ENCODE measurements around the gene ZC3H8. TPM values are rescaled to one million over a fixed set of nuclear protein-coding genes. Genes with fewer than 3 reads are reported as not detected.
"Not testable (repeated sequence)": the region's sequence is repeated elsewhere in the genome, so short reads cannot be mapped to it uniquely, and the experiment has no call there.

The ZC3H8 gene
- 10 to 100 TPM; 15.5 to 18.7 TPM for total RNA-seq

GRCh38 chr2:112254466-112255240 is at the start of gene ZC3H8:
TSS of gene ZC3H8 (minus strand) at chr2:112255042. CDS start at chr2:112254981, 61 bp downstream.
- no peaks in the 10 kb centered on the region for H3K27me3 Mint-ChIP-seq (ENCODE audit: low read depth)
- H3K4me1 Mint-ChIP-seq (ENCODE audit: low read depth) = peaks cover 10% of the 10 kb centered on the region
- peak; percentile 97 for DNase-seq
- intact Hi-C loops (cut with micrococcal nuclease) = loop anchor here (1.0 to 10.0 kb wide), 9 partner anchors 9 to 370 kb away; partner anchors contain the start of genes ANAPC1, FBLN7, POLR1B and TMEM87B
- H3K9me3 Mint-ChIP-seq = no peaks in the 10 kb centered on the region
- peak within 1 kb of the TSS; percentile 92 for H3K27ac Mint-ChIP-seq
- H3K4me3 Mint-ChIP-seq = peak within 1 kb of the TSS; percentile 83
- CTCF ChIA-PET = interaction anchor here (0.5 to 1.4 kb wide), 4 partner anchors 15 to 371 kb away, joined by 3 to 6 read pairs (median 4); no protein-coding TSS in a partner anchor
- peaks cover 6% of the 10 kb centered on the region for H3K36me3 Mint-ChIP-seq (ENCODE audit: low read depth)

GRCh38 chr2:112304298-112304941 is 49.6 kb upstream of the ZC3H8 start:
- Mint-ChIP-seq H3K36me3 (ENCODE audit: low read depth) (peaks cover 10% of the 10 kb centered on the region), H3K4me1 (ENCODE audit: low read depth) (peaks cover 7% of the 10 kb centered on the region), H3K9me3 (no peaks in the 10 kb centered on the region), H3K27ac (no peak overlapping the region), H3K27me3 (ENCODE audit: low read depth) (no peaks in the 10 kb centered on the region), H3K4me3 (no peak overlapping the region)
- intact Hi-C loops (cut with micrococcal nuclease) = no loop called here
- CTCF ChIA-PET = no interaction called here
- DNase-seq = no peak

- peaks cover 8% of the 10 kb centered on the region for H3K4me1 Mint-ChIP-seq (ENCODE audit: low read depth)
- H3K36me3 Mint-ChIP-seq (ENCODE audit: low read depth) = peaks cover 10% of the 10 kb centered on the region
- no peaks in the 10 kb centered on the region for H3K9me3 Mint-ChIP-seq
- intact Hi-C loops (cut with micrococcal nuclease) = no loop called here
- no peaks in the 10 kb centered on the region for H3K27me3 Mint-ChIP-seq (ENCODE audit: low read depth)
- no peak overlapping the region for H3K27ac Mint-ChIP-seq
- no peak overlapping the region for H3K4me3 Mint-ChIP-seq
- no peak for DNase-seq
- CTCF ChIA-PET = no interaction called here
Observed at GRCh38 chr2:112301973-112302372, 47.1 kb upstream of the ZC3H8 start.

- no peak overlapping the region for H3K27ac Mint-ChIP-seq
- no peaks in the 10 kb centered on the region for H3K27me3 Mint-ChIP-seq (ENCODE audit: low read depth)
- intact Hi-C loops (cut with micrococcal nuclease) = no loop called here
- H3K4me1 Mint-ChIP-seq (ENCODE audit: low read depth) = peaks cover 14% of the 10 kb centered on the region
- CTCF ChIA-PET = no interaction called here
- no peak overlapping the region for H3K4me3 Mint-ChIP-seq
- H3K9me3 Mint-ChIP-seq = no peaks in the 10 kb centered on the region
- DNase-seq = no peak
- peaks cover 10% of the 10 kb centered on the region for H3K36me3 Mint-ChIP-seq (ENCODE audit: low read depth)
Observed at GRCh38 chr2:112301171-112301584, 46.3 kb upstream of the ZC3H8 start.

GRCh38 chr2:112296407-112296806 is 41.6 kb upstream of the ZC3H8 start:
- Mint-ChIP-seq H3K9me3 (no peaks in the 10 kb centered on the region), H3K36me3 (ENCODE audit: low read depth) (peaks cover 7% of the 10 kb centered on the region), H3K4me3 (no peak overlapping the region), H3K27ac (no peak overlapping the region), H3K27me3 (ENCODE audit: low read depth) (no peaks in the 10 kb centered on the region), H3K4me1 (ENCODE audit: low read depth) (peaks cover 11% of the 10 kb centered on the region)
- intact Hi-C loops (cut with micrococcal nuclease) = no loop called here
- no peak for DNase-seq
- CTCF ChIA-PET = no interaction called here

- H3K27me3 Mint-ChIP-seq (ENCODE audit: low read depth) = no peaks in the 10 kb centered on the region
- DNase-seq = no peak
- CTCF ChIA-PET = no interaction called here
- H3K36me3 Mint-ChIP-seq (ENCODE audit: low read depth) = peaks cover 4% of the 10 kb centered on the region
- no peak overlapping the region for H3K4me3 Mint-ChIP-seq
- no peaks in the 10 kb centered on the region for H3K9me3 Mint-ChIP-seq
- peaks cover 11% of the 10 kb centered on the region for H3K4me1 Mint-ChIP-seq (ENCODE audit: low read depth)
- no peak overlapping the region for H3K27ac Mint-ChIP-seq
- intact Hi-C loops (cut with micrococcal nuclease) = no loop called here
Observed at GRCh38 chr2:112295407-112296078, 40.7 kb upstream of the ZC3H8 start.

- H3K4me3 Mint-ChIP-seq = no peak overlapping the region
- peak overlapping the region; percentile 29 for H3K27ac Mint-ChIP-seq
- H3K4me1 Mint-ChIP-seq (ENCODE audit: low read depth) = peaks cover 11% of the 10 kb centered on the region
- no peaks in the 10 kb centered on the region for H3K9me3 Mint-ChIP-seq
- CTCF ChIA-PET = no interaction called here
- DNase-seq = no peak
- H3K36me3 Mint-ChIP-seq (ENCODE audit: low read depth) = peaks cover 1% of the 10 kb centered on the region
- intact Hi-C loops (cut with micrococcal nuclease) = no loop called here
- no peaks in the 10 kb centered on the region for H3K27me3 Mint-ChIP-seq (ENCODE audit: low read depth)
Observed at GRCh38 chr2:112293636-112294401, 39.0 kb upstream of the ZC3H8 start.

- intact Hi-C loops (cut with micrococcal nuclease) = no loop called here
- no peak overlapping the region for H3K27ac Mint-ChIP-seq
- CTCF ChIA-PET = interaction anchor here (0.7 kb wide), 1 partner anchor 66 kb away, joined by 4 read pairs; no protein-coding TSS in a partner anchor
- no peak overlapping the region for H3K4me3 Mint-ChIP-seq
- H3K36me3 Mint-ChIP-seq (ENCODE audit: low read depth) = peaks cover 1% of the 10 kb centered on the region
- no peaks in the 10 kb centered on the region for H3K27me3 Mint-ChIP-seq (ENCODE audit: low read depth)
- H3K4me1 Mint-ChIP-seq (ENCODE audit: low read depth) = peaks cover 6% of the 10 kb centered on the region
- DNase-seq = no peak
- no peaks in the 10 kb centered on the region for H3K9me3 Mint-ChIP-seq
Observed at GRCh38 chr2:112290648-112291047, 35.8 kb upstream of the ZC3H8 start.

- DNase-seq = no peak
- Mint-ChIP-seq H3K9me3 (no peaks in the 10 kb centered on the region), H3K4me1 (ENCODE audit: low read depth) (peaks cover 4% of the 10 kb centered on the region), H3K36me3 (ENCODE audit: low read depth) (peaks cover 1% of the 10 kb centered on the region), H3K27me3 (ENCODE audit: low read depth) (no peaks in the 10 kb centered on the region), H3K27ac (no peak overlapping the region), H3K4me3 (no peak overlapping the region)
- intact Hi-C loops (cut with micrococcal nuclease) = no loop called here
- CTCF ChIA-PET = no interaction called here
Observed at GRCh38 chr2:112290088-112290487, 35.2 kb upstream of the ZC3H8 start.

- H3K27ac Mint-ChIP-seq; H3K9me3 Mint-ChIP-seq; CTCF ChIA-PET; intact Hi-C loops (cut with micrococcal nuclease); DNase-seq; H3K27me3 Mint-ChIP-seq (ENCODE audit: low read depth); H3K4me3 Mint-ChIP-seq; H3K36me3 Mint-ChIP-seq (ENCODE audit: low read depth): not testable (repeated sequence)
- peaks cover 28% of the 10 kb centered on the region for H3K4me1 Mint-ChIP-seq (ENCODE audit: low read depth)
Observed at GRCh38 chr2:112283535-112283934, 28.7 kb upstream of the ZC3H8 start.

- H3K4me1 Mint-ChIP-seq (ENCODE audit: low read depth) = peaks cover 37% of the 10 kb centered on the region
- H3K9me3 Mint-ChIP-seq; H3K36me3 Mint-ChIP-seq (ENCODE audit: low read depth); H3K27ac Mint-ChIP-seq; intact Hi-C loops (cut with micrococcal nuclease); CTCF ChIA-PET; DNase-seq; H3K27me3 Mint-ChIP-seq (ENCODE audit: low read depth); H3K4me3 Mint-ChIP-seq: not testable (repeated sequence)
Observed at GRCh38 chr2:112282066-112282465, 27.2 kb upstream of the ZC3H8 start.
